ENCODE data around the gene ESR2.

Gene ESR2

GRCh38 chr14:64265222-64265621 is 28.9 kb downstream of the ESR2 start:
- DNase-seq, result no peak

- no peak for DNase-seq
These were observed 33.8 kb downstream of the ESR2 start for GRCh38 chr14:64260418-64260817.

DNA sequence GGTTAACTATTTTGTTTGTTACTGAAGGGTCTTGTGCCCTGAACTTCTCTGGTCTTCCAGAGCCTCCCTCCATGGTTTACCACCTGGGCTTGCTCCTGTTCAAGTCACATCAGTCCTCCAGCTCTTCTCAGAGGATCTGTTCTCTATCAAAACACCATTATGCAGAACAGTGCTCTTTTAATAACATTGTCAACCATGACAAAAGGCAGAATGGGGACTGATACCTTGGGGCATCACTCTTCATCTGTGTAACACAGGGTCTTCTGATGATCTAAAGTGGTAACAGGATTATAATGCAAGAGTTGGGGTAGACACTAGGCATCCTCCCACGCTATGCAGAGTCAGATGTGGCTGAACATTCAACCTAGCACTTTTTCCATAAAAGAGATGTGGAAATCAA is 38.4 kb downstream of the ESR2 start:
- no peak for DNase-seq

- DNase-seq, result no peak
These were observed 40.5 kb downstream of the ESR2 start for GRCh38 chr14:64253672-64254071.

DNA sequence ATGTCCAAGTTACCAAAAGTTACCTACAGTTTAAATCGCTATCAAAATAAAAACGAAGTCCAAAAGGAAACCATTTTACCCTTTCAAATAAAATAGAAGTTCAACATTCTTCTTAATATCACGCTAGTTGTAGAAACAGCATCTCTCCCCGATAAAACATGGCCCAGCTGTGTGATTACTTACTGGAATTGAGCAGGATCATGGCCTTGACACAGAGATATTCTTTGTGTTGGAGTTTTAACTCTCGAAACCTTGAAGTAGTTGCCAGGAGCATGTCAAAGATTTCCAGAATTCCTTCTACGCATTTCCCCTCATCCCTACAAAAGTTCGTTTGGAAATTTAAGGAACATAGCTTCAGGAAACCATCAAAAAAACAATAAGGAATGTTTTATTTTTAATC is 44.8 kb downstream of the ESR2 start:
- no peak for DNase-seq

- DNase-seq, result no peak
These were observed 45.5 kb downstream of the ESR2 start for GRCh38 chr14:64248689-64249088.

DNA sequence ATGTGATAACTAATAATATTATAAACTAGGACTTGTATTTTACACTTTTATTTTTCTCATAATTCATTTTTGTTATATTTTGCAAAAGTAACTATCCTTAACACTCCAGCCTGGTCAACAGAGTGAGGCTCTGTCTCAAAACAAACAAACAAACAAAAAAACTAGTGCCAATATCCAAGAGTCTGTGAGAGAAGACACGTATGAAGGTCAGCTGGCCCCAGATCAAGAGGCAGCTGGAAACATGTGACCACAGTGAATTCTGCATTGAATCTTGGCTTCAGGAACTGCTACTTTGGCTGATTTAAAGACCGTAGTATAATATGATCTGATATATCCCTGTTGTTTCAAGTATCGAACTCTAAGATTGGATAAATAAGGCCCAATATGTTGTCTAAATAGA is 47.0 kb downstream of the ESR2 start:
- no peak for DNase-seq

DNA sequence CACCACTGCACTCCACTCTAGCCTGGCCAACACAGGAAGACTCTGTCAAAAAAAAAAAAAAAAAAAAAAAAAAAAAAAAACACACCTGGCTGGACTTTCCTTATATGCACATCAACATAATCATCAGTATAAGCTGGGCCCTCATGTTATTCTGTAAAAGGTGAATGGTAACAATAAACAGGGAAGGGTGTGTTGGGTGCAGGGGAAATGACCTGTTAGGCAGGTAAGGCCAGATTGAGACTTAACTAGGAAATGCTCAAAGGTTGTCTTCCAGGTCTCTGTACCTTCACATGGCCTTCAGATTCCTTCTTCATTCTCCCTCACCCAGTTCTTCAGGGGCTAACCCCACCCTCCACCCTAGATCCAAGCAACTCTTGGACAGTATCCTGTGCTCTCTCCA is 47.5 kb downstream of the ESR2 start:
- no peak for DNase-seq

DNA sequence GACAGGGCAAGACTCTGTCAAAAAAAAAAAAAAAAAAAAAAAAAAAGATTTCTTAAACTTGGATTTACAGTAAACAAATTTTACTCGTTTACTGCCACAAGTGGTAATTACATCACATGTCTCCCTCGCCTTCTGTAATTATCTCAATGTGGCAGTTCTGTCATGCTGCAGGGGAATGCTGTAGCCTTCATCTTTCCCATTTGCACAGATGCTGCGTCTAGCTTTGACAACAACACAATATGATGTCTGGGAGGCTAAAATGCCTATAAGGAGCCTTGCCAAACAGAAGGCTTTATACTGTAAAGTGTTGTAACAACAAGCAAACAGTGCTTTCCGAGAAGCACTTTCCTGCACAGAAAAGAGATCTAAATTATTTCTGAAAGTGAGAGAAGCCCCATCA is 48.7 kb downstream of the ESR2 start:
- no peak for DNase-seq

DNA sequence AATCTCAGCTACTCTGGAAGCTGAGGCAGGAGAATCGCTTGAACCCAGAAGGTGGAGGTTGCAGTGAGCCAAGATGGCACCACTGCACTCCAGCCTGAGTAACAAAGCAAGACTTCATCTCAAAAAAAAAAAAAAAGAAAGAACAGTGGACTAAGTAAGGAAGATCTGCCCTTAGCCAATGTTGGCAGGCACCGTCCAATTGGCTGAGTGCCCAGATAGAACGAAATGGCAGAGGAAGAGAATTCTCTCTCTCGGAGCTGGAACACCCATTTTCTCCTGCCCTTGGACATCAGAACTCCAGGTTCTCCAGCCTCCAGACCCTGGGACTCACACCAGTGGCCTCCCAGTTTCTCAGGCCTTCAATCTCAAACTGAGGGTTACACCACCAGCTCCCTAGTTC is 49.9 kb downstream of the ESR2 start:
- DNase-seq, result no peak

DNA sequence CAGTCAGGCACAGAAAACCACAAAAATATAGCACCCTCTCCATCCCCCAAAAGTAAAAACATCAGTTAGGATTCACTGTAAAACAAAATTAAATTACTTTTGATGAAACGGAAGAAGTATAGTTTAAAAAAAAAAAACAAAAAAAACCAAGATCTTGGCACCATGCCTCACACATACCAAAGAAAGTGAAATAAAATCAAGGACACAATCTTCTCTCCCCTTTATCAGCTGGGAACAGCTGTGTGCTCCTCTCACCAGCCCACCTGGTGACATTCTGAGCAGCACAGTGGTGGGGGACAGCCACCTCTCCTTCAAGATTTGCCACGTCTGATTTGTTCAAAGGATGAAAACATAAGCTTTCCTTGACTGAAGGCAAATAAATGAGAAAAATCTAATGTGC is 55.5 kb downstream of the ESR2 start:
- no peak for DNase-seq

- no peak for DNase-seq
These were observed 56.1 kb downstream of the ESR2 start for GRCh38 chr14:64238049-64238448.

DNA sequence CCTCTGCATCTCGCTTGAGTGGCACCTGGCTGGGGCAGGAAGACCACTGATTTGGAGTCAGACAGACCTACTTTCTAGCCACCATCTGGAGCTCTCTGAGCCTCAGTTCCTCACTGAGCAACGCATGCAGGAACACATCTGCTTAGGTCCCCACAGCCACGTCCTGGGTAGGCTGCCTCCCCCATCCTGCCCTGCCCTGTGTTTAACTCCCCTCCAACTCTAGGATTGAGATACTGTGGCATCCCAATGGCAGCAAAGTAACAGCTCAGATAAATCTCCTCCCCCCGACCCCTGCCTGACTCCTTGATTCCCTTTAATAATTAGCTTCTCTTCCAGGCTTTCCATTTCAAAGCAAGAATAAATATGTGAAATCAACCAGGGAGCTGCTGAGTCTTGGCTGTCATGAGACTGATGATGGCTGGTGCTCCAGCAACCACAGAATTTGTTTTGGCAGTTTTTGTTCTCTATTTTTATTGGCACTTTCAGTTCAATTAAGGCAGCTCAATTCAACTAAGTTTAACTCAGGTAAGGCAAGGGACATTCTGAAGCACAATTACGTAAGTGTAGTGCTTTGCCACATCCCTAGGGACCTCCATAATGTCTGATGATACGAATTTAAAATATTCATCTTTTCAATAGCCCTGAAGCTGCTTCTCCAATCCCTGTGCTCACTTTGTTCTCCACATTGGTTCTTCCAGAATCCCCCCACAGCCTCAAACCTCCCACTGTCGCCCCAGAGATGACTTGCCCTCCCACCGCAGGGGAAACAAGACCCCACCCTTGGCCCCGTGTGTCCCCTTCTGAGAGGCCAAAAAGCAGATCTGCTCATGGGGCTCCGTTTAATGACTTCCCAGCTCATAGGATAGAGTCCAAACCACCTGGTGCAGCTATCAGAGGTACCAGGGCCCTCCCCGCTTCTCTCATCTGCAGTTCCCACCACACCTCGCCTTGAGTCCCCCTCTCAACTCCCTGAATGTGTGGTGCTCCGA is 58.2 kb downstream of the ESR2 start:
- peak in 1 of 2 experiments; percentile 14 for DNase-seq

- peak; percentile 20 to 36 for DNase-seq
These were observed 59.1 kb downstream of the ESR2 start for GRCh38 chr14:64234877-64235651.

DNA sequence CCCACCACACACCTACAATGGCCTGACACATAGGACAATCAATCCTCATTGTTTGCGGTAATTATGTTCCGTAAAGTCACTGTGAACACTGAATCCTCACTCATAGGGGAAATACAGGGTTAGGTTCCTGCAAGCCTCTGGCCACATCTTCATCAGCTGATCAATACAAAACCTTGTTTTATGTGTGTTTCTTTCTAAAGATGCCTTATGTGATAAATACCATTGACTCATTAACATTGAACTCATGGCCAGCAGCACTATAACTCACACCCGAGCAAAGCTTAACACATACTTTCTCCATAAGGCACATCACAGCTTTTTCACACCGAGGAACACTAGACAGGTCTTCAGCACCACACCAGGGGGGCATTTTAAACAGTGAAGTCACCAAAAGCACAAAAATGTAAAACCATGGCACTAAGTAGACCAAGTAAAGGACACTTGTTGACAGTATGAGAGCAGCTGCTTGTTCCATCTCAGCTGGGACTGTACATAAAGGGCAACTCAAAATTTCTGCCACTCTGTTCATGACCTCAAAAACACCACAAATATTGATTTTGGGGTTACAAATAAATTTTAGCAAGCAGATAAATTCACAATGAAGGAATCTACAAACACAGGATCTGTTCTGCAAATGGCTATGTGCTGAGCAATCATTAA is 60.5 kb downstream of the ESR2 start:
- no peak for DNase-seq

DNA sequence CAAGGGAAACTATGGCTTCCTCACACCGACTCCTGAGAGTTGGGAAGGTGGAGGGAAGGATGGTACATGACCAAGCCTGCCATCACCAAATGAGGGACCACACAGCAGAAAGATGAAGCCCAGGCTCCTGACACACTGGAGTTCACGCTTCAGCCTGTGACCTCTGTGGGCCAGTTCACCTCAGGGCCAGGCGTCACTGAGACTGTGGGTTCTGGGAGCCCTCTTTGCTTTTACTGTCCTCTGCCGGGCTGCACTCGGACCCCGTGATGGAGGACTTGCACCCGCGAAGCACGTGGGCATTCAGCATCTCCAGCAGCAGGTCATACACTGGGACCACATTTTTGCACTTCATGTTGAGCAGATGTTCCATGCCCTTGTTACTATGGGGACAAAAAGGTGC is 61.2 kb downstream of the ESR2 start:
- DNase-seq, result no peak

DNA sequence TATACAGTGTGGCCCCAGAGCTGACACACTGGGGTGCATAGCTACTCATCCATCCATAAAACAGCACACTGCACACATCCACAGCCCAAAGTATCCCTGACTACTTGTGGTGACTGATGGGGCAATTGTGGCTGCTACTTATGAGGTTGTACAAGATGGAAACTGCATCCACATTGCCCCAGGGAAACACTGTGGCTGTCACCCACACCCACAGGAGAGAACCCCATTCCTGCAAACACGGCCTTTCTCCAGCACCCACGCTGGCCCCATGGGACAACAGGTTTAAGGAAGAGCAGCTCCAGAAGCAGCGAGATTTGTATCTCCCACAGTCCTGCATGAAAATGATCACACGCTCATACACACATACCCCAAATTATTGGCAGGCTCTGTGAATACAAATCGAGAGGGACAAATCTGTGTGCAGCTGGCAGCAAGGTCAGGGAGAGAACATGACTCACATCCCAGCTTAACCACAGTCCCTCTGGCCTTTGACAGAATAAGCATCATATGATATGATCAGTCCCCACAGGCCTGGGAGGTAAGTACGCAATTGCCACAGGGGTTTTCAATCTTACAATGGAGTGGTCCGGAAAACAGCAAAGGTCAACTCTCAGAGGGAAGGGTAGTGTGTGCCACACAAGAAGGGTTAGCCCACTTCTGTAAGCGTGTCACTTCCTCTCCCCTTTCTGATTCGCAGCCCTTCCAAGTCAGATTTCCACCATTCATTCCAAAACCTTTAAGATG is 61.9 kb downstream of the ESR2 start:
- DNase-seq, result no peak

DNA sequence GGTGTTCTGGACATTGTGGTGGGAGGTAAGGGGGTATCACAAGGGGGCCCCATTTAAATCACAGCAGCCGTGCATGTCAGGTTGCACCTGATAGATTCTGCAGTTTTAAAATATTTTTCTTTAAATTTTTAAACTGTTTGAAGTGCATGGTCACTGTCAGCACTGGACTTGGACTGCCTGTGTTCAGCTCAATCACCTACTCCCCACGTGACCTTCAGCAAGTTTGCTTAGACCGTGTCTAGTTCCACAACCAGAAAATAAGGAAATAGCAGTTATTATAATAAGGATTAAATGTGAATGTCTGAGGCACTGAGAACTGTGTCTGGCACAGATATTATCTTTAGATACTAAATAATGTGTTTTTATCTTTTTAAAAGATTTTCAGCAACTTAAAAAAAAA is 64.7 kb downstream of the ESR2 start:
- DNase-seq, result no peak

- DNase-seq, result no peak
These were observed 66.3 kb downstream of the ESR2 start for GRCh38 chr14:64227856-64228255.

GRCh38 chr14:64225151-64225757 is 68.9 kb downstream of the ESR2 start:
- DNase-seq, result no peak

GRCh38 chr14:64221391-64222003 is 72.7 kb downstream of the ESR2 start:
- no peak for DNase-seq

- DNase-seq, result no peak
These were observed 73.7 kb downstream of the ESR2 start for GRCh38 chr14:64220466-64220865.
